ENCODE results near the gene PDE8B. TPM values are rescaled to one million over a fixed set of nuclear protein-coding genes. Genes with fewer than 3 reads are reported as not detected.
"Not testable (repeated sequence)": the region's sequence is repeated elsewhere in the genome, so short reads cannot be mapped to it uniquely, and the experiment has no call there.

The PDE8B gene
- total RNA-seq, 2 experiments from 2014 or later: 0.25 TPM; not detected in 1

DNA sequence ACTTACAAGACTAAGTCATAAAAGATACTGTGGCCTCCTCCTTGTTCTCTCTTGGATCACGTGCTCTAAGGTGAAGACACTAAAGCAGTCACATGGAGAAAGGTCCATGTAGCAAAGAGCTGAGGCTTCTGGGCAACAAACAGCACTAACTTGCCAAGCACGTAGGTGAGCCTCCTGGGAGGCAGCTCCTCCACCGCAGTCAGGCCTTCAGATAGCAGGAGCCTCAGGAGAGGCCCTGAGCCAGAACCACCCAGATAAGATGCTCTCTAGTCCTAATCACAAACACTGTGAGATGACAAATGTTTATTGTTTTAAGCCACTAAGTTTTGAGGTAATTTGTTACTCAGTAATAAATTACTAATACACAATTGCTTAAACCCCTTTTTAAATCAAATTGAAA, 243.6 kb downstream of the PDE8B start:
- CTCF ChIA-PET: interaction anchor here (0.5 kb wide), 1 partner anchor 180 kb away, joined by 3 read pairs; no protein-coding TSS in a partner anchor
- DNase-seq: no peak
- no peak overlapping the region for H3K27ac Mint-ChIP-seq
- H3K36me3 Mint-ChIP-seq (ENCODE audit: low read depth): peaks cover 12% of the 10 kb centered on the region
- POLR2A ChIA-PET: no interaction called here
- no peak overlapping the region for H3K4me3 Mint-ChIP-seq
- no peaks in the 10 kb centered on the region for H3K4me1 Mint-ChIP-seq
- no peaks in the 10 kb centered on the region for H3K27me3 Mint-ChIP-seq
- H3K9me3 Mint-ChIP-seq: no peaks in the 10 kb centered on the region

DNA sequence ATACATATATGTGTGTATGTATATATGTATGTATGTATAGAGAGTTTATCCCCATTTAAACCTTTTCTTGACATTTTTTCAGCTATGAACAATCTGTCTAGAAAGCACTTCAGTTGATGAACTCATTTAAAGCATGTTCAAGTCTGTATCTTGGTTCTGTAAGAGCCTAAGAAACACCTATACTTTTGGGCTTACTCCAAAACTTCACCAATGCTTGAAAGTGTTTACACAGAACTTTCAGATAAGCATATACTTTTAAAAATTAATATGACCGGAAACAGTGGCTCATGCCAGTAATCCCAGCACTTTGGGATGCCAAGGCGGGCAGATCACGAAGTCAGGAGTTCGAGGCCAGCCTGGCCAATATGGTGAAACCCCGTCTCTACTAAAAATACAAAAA, 250.8 kb downstream of the PDE8B start:
- H3K4me3 Mint-ChIP-seq: no peak overlapping the region
- CTCF ChIA-PET: interaction anchor here (0.9 kb wide), 1 partner anchor 137 kb away, joined by 3 read pairs; no protein-coding TSS in a partner anchor
- POLR2A ChIA-PET: no interaction called here

DNA sequence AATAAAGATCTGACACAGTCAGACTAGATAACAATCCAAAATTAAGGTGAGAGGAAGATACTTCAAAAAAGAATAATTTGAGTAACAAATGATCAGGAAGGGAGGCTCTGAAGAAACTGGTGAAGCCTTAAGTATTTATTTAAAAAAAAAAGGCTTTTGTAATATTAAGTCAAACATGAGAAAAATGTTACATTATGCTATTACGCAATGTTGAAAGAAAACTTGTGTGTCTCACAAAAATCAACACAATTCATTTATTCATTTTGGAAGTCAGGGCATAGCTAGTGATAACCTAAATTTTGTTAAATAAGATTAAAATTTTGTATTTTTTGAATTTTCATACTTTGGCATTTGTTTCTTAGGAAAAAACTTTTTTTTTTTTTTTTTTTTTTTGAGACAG, 253.4 kb downstream of the PDE8B start:
- Mint-ChIP-seq H3K9me3 (peaks cover 4% of the 10 kb centered on the region), H3K36me3 (ENCODE audit: low read depth) (peaks cover 10% of the 10 kb centered on the region), H3K27me3 (no peaks in the 10 kb centered on the region), H3K4me3 (no peak overlapping the region), H3K27ac (no peak overlapping the region), H3K4me1 (no peaks in the 10 kb centered on the region)
- no peak for DNase-seq
- ChIA-PET CTCF (no interaction called here), POLR2A (no interaction called here)

More for the DNA sequence above, 250.8 kb downstream of the PDE8B start:
- no peak overlapping the region for H3K27ac Mint-ChIP-seq
- no peaks in the 10 kb centered on the region for H3K4me1 Mint-ChIP-seq
- H3K27me3 Mint-ChIP-seq: no peaks in the 10 kb centered on the region
- H3K36me3 Mint-ChIP-seq (ENCODE audit: low read depth): peaks cover 2% of the 10 kb centered on the region
- no peak for DNase-seq
- H3K9me3 Mint-ChIP-seq: no peaks in the 10 kb centered on the region

GRCh38 chr5:77468875-77469274, 258.4 kb downstream of the PDE8B start:
- H3K36me3 Mint-ChIP-seq (ENCODE audit: low read depth): peaks cover 15% of the 10 kb centered on the region
- H3K27me3 Mint-ChIP-seq, H3K9me3 Mint-ChIP-seq, CTCF ChIA-PET, H3K4me3 Mint-ChIP-seq, POLR2A ChIA-PET, H3K27ac Mint-ChIP-seq, DNase-seq, H3K4me1 Mint-ChIP-seq: not testable (repeated sequence)

GRCh38 chr5:77475041-77475440, 264.6 kb downstream of the PDE8B start:
- H3K27ac Mint-ChIP-seq, DNase-seq, CTCF ChIA-PET, H3K4me1 Mint-ChIP-seq, H3K9me3 Mint-ChIP-seq, H3K4me3 Mint-ChIP-seq, H3K27me3 Mint-ChIP-seq, POLR2A ChIA-PET: not testable (repeated sequence)
- H3K36me3 Mint-ChIP-seq (ENCODE audit: low read depth): peaks cover 13% of the 10 kb centered on the region

Other genes with a start within 250 kb of the PDE8B start
- 10 to 100 TPM; 27.6 to 28.9 TPM for gene AGGF1, start 180.3 kb upstream of the PDE8B start, total RNA-seq
- gene ZBED3, start 123.4 kb upstream of the PDE8B start, total RNA-seq: under 1 TPM; 0.47 to 0.71 TPM

All from activated CD4-positive, alpha-beta T cell treated with anti-CD3 and anti-CD28 coated beads, Interleukin-2, amount 10 ng/mL, durations not matched to agents 7 days and 5 days (primary cell).